HL-60/S4 treated with phorbol 12-myristate 13-acetate at 8.2 ng/mL for 4 days and 3 days (cell line): Measurements from ENCODE around the gene CCL14.
"Not testable (repeated sequence)": the region's sequence is repeated elsewhere in the genome, so short reads cannot be mapped to it uniquely, and the experiment has no call there.

Experiments
- in situ Hi-C: fragments of 300-500 bp; cut with MboI; formaldehyde crosslinking; loops from 2 replicates; pipeline ENCODE4 v1.15.0; 2022; ENCODE audit warnings: low sequenced_read_pairs

Gene CCL14

DNA sequence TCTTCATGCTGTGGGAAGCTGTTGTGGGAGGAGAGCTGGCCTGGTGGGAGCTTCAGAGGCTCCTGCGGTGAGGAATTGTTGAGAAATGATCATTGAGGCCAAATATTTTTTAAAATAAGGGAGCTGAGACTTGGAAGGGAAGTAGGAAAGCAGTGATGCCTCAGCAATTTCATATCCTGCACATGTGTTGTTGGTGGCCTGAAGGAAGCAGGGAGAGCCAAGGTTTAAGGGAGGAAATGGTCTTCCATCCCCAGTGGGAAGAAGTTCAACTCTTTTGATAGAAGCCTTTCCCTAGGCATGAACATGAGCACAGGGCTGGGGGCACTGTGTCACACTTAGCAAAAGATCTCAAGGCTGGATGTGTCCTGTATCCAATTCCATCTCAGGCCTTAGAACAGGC lies at the start of gene CCL14:
TSS of gene CCL14 (minus strand) at position 87 of the 400 bp plus-strand sequence. CDS start at position 7, 80 bp downstream.
- in situ Hi-C loops = no loop called here

DNA sequence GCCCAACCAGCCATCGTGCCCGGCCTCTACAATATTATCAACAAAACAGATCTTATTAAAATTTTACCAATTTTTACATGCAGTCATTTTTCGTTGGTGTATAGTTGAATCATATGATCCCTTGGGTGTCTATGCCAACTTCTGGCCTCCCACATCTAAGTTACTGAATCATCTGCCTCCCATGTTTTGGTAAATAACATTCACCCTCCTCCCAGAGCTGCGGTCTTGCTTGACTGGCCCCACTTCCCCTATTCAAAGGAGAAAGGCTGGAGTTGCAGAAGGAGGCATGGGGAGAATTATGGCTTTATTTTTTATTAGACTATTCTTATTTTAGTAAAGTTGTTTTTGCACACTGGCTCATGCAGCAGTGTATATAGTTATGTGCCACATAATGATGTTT lies 49.7 kb upstream of the CCL14 start:
- in situ Hi-C loops = no loop called here

DNA sequence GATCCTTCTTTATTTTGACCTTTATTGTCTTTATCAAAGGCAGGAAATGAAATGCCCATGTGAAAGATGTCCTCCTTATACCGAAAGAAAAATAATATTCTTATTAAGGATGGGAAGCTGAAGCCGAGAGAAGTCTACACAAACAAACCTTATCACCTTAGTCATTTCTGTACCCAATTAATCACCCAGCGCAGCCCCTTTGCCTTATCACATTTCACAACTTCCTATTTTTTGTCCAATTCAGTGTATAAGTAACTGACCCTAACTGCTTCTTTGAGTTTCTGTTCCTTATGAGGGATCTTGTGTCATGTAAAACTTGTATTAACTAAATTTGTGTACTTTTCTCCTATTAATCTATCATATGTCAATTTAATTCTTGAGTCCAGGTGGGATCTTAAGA lies 47.6 kb upstream of the CCL14 start:
- in situ Hi-C loops = no loop called here

DNA sequence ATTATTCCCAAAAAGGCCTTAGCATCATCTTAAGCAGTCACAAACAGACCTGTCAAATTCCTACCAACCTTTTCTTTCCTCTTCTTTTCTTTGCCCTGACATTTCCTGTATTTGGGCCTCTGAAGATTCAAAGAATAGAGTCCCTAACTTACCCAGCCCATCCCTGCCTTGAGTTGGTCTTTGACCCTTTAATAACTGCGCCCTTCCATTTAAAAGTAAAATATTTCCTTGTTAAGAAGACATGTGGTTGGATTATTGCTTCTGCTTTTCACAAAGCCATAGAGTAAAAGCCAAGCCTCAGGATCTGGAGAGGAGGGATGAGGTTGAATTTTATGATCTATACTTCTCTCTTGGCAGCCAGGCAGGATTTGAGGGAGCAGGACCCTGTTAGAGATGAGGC lies 44.4 kb upstream of the CCL14 start:
- in situ Hi-C loops = no loop called here

DNA sequence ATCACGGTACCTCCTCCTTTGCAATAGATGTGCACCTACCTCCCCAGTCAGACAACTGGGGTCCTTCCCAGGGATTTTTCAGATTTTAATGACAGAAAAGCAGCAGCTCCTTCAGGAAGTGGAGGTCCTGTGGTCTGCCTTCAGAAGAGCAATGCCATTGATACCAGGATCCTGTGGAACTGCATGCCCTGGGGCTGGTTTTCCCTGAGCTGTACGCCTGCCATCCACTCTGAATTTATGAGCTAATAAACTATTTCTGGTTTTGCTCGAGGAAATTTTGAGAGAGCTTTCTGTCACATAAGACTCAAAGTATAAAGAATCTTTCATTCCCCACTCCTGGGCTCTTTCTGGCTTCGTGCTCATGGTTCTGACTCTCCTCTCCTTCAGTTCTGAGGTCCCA lies 41.2 kb upstream of the CCL14 start:
- in situ Hi-C loops = no loop called here

DNA sequence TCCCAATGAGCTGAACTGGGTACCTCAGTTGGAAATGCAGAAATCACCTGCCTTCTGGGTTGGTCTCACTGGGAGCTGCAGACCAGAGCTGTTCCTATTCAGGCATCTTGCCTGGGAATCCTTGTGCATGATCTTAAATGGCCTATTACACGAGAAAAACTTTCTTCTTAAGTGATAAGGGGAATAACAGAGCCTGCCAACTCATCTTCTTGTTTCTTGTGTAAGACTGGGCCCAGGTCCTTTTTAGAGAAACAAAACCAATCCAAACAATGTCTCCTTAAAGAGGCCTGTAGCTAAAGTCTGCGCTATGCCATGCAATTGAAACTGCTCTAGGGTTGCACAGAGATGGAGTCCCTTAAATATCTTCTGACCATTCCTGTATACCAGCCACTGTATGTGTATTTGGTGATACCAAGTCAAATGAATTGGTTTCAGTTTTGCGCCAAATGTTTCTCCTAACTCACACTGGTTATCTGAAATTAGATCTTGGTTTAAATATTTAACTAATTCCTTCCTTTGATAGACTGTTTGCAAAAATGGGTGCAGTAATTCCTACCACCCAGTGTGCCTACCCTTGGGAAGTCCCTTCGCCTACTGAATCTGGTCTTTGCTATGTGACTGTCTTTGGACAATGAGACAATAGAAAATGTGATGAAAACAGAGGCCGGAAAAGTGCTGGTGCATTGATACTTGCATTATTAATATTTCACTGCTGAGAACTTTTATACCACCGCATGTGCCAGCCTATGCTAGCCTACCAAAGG lies 37.8 kb upstream of the CCL14 start:
- in situ Hi-C loops = no loop called here

DNA sequence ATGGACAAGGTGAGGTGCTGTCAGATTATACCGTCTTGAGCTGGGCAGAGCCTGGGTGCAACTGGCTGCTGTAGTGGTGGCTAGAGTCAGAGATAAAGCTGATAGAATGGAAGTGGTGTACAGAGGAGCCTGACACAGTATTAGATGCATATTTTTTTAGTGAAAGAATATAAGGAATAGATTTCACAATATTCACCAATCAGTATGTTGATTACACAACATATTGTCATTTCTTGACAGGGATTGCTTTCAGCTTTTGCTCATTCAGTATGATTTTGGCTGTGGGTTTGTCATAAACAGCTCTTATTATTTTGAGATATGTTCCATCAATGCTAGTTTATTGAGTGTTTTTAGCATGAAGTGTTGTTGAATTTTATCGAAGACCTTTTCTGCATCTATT lies 32.9 kb upstream of the CCL14 start:
- in situ Hi-C loops = no loop called here

DNA sequence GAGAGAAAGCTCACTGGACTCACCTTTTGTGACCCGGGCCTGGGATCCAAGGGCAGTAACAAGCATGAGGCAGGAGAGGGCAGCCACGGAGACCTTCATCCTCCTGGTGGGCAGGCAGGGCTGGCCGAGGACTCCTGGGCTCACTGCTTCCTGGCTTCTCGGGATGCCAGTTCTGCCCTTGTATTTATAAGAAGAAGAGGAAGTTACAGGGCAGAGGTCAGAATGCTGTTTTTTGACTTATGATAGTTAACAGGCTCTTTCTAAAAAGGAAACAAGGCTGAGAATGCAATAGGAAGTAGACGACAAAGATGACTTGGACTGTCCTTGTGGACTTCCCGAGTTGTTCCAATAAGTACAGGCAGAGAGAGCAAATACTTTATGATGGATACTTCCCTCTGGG lies 31.3 kb upstream of the CCL14 start, which contains the start of gene CCL23:
TSS of gene CCL23 (minus strand) at position 174 of the 400 bp plus-strand sequence. CDS start at position 99, 75 bp downstream.
- in situ Hi-C loops = no loop called here

DNA sequence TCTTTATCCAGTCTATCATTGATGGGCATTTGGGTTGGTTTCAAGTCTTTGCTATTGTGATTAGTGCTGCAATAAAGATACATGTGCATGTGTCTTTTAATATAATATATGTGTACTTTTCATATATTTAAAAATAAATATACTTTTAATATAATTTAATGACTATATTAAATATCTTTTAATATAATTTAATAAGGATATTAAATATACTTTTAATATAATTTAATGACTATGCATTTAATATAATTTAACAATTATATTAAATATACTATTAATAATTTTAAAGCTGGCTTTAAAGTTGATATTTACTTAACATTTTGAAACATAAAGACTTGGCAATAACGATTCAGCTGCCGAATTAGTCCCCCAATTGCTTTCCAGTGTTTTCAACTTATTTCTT lies 30.0 kb upstream of the CCL14 start:
- in situ Hi-C loops = no loop called here

DNA sequence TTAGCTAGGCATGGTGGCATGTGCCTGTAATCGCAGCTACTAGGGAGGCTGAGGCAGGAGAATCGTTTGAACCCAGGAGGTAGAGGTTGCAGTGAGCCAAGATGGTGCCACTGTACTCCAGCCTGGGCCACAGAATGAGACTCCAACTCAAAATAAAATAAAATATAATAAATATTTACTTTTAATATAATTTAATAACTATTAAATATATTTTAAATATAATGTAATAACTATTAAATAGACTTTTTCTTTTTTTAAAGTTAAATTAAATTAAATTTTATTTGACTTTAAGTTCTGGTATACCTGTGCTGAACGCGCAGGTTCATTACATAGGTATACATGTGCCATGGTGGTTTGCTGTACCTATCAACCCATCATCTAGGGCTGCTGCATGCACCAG lies 29.4 kb upstream of the CCL14 start:
- in situ Hi-C loops = not testable (repeated sequence)

DNA sequence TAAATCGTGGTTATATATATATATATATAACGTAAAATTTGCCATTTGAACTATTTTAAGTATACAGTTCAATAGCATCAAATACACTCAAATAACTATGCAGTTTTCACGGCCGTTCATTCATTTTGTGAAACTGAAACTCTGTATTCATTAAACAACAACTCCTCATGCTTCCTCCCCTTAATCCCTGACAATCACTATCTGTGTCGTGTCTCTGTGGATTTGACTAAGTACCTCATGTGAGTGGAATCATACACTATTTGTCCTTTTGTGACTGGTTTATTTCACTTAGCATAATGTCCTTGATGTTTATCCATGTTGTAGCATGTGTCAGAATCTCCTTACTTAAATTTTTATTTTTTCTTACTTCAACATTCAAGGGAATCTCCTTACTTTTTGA lies 28.4 kb upstream of the CCL14 start:
- in situ Hi-C loops = no loop called here

DNA sequence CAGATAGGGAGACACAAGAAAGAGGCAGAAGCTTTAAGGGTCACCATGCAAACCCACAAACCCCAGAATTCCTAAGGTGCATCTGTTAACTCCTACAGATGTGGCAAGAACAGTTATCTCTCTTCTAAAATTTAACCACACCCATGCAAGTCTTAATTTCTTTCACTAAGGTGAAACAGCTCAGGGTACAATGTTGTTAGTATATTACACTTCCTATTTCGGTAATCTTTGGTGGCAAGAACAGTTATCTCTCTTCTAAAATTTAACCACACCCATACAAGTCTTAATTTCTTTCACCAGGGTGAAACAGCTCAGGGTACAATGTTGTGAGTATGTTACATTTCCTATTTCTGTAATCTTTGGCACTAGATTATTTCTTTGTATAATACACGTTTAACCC lies 24.7 kb upstream of the CCL14 start:
- in situ Hi-C loops = no loop called here

DNA sequence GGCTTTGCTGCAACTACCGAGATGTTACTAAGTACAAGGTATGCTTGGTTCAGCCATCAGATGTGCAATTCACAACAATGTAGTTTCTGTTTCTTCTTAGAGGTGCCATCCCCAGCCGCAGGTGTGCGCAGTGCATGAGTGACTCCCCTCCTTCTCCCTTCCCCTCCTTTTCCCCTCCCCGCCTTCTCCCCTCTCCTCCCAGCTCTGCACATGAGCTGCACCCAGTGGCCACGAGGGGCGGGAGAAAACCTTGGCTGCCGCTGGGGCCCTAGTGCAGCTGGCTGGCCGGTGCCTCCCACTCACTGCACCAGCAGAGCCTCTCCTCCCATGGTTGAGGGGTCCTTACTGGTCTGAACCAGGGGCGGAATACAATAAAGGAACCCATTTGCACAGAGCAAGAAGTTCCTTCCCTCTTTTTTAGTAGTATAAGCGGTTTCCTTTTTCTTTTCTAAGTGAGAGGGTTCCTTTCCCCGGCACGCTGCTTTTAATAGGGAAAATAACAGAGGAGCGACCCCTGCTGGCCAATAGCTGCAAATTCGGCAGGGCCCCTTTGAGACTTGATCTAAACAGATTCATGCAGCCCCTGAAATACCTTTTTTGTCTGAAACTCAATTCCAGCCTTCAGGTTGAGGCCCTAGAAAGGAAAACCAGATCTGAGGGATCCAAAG lies 22.6 kb upstream of the CCL14 start:
- in situ Hi-C loops = no loop called here

DNA sequence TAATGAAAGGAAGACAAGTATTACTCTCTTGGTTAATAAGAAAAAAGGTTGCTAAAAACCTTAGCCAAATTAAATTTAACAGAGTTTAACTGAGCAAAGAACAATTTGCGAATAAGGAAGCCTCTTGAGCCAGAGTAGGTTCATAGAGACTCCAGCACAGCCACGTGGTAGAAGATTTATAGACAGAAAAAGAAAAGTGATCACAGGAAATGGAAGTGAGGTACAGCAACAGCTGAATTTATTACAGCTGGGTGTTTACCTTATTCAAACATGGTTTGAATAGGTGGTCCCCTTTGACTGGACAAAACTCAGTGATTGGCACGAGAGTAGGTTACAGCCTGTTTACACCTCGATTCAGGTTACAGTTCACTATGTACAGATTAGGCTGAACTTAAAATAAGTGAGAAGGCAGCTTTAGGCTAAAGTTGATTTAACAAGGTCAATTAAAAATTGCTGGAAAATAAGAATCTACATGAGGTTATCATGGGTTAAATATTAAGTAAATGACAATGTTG lies 18.1 kb upstream of the CCL14 start:
- in situ Hi-C loops = no loop called here

DNA sequence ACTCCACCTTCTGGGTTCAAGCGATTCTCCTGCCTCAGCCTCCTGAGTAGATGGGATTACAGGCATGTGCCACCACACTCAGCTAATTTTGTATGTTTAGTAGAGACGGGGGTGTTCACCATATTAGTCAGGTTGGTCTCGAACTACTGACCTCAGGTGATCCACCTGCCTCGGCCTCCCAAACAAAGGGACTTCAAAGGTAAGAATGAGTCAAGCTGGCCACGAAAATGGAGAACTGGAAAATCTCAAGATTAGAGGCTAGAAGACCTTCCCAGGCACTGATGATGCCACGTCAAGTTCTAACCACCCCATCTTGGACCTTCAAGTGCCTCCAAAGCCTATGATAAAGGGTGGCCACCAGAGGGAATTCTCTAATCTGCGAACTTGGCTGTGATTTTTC lies 16.1 kb upstream of the CCL14 start:
- in situ Hi-C loops = no loop called here

DNA sequence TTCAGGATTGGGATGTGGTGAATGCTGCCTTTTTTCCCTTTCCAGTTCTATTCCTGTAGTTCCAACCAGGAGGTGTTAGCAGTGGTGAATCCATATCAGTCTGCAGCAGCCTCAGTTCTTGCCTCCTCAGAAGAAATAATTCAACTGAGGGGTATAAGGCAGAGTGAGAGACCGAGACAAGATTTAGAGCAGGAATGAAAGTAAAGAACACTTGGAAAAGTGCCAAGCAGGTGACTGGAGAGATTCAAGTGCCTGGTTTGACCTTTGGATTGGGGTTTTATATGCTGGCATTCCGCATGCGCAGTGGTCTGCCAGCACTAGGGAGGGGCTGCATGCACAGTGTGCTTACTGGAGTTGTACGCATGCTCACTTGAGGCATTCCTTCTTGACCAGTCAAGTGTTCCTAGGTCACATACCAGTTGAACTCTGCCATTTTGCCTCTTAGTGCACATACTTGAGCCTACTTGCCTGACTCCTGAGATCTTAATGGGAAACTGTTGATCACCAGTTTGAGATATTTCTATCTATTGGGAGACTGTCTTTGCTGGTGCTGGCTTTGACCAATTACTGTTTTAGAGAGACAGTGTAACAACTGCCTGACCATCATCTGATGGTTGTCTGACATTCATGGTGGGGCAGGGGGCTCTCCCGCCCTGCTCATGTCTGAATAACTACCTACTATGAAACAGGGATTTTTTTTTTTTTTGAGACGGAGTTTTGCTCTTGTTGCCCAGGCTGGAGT lies 15.5 kb upstream of the CCL14 start:
- in situ Hi-C loops = no loop called here

DNA sequence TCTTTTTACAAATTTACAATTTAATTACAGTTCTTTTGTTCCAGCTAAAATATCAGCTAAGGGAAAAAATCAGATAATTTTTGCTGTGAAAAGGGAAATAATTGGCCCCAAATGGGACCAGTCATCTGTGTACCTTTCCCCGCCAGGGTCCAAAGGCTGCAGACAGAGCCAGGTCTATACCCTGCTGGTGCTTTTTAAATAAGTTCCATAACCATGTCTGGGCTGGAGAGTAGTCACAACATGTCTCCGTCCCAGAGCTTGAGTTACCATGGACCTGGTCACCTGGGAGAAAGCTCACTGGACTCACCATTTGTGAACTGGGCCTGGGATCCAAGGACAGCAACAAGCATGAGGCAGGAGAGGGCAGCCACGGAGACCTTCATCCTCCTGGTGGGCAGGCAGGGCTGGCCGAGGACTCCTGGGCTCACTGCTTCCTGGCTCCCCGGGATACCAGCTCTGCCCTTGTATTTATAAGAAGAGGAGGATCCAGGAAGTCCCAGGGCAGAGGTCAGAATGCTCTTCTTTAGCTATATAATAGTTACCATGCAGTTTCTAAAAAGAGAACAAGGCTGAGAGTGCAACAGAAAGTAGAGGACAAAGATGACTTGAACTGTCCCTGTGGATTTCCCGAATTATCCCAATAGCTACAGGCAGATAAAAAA lies 14.7 kb upstream of the CCL14 start, which contains the start of gene CCL15:
TSS of gene CCL15 (minus strand) at position 444 of the 662 bp plus-strand sequence. CDS start at position 383, 61 bp downstream.
- in situ Hi-C loops = no loop called here

DNA sequence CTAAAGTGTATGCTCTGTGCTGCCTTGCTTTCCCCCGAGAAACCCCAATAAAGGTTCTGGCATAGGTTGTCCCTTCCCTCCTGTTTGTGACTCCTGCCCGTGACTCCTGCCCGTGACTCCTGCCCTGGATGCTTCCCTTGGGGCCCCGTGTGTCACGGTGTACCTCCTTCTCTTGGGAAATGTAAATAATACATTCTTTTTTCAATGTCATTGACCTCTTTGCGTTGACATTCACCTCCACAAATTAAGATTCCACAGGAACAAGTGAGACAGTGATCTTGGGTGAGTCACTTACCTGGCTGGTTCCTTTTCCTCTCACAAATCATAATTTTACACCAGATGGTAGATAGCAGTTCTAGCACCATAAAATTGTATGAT lies 14.2 kb upstream of the CCL14 start:
- in situ Hi-C loops = no loop called here

DNA sequence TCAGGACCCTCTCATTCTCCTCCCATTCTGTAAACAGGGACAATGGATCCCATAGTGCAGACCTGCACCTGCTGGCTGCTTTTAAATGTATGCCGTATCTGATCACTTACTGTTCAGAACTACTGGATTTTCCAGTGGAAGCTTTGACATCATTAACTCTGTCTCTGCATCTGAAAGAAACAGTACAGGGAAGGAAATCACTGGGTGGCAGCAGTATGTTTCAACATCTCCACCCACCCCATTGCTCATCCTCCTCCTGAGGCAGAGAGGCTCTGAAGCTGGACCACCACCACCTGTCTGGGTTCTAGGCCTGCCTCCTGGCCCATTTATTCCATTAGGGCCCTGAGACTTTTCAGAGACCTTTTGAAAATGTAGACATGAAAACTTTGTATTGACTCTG lies 12.2 kb upstream of the CCL14 start:
- in situ Hi-C loops = no loop called here

DNA sequence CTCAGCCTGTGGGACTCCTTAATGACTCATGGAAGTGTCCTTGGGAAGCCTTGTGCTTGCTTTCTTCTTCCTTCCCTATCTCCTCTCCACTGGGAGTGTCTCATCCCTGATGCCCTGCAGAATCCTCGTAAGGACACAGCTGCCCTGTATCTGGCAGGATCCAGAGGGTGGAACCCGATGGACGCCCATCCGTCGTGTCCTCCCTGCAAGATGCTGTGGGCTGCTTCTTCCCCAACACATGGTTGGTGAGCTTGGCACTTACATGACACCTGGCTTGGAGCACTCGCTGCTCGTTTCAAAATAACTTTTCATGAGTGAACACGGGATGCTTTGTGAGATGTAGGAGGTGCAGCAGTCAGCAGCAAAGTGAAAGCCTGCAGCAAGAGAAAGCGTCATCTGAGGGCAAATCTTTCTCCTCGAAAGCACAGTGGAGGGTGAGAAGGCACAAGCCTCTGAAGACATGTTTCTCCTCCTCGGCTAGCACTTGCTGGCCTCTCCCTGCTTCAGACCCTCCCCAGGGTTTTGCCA lies 11.6 kb upstream of the CCL14 start:
- in situ Hi-C loops = no loop called here

DNA sequence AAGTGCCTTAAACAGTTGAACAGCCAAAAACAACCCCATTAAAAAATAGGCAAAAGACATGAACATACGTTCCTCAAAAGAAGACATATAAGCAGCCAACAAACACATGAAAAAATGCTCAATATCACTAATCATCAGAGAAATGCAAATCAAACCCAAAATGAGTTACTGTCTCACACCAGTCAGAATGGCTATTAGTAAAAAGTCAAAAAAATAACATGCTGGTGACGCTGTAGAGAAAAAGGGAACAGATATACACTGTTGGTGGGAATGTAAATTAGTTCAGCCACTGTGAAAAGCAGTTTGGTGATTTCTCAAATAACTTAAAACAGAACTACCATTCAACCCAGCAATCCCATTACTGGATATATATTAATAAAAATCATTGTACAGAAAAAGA lies 8.8 kb upstream of the CCL14 start:
- in situ Hi-C loops = not testable (repeated sequence)
